SU-DHL-6 (cell line): Measurements from ENCODE around the gene KSR2.

ENCODE experiments used
- EZH2phosphoT487 ChIP-seq: fragments of 200-600 bp; sonication (generic), shearing (Covaris generic); conservative IDR thresholded peaks from 2 replicates; pipeline ENCODE4 v1.6.1; 2018; ENCODE audit warnings: mild to moderate bottlenecking, antibody characterized with exemption, low read length, moderate library complexity, mixed read lengths
- TF ChIP-seq, protein P1 (sequence below): fragments of 200-600 bp; sonication (generic); IDR thresholded peaks from one replicate; pipeline ENCODE4 v1.5.1; 2017; ENCODE audit warnings: antibody characterized with exemption, mild to moderate bottlenecking, low read length, moderate library complexity; ENCODE audit not compliant: insufficient read depth, poor library complexity, severe bottlenecking

- TF ChIP-seq, protein P1, sequence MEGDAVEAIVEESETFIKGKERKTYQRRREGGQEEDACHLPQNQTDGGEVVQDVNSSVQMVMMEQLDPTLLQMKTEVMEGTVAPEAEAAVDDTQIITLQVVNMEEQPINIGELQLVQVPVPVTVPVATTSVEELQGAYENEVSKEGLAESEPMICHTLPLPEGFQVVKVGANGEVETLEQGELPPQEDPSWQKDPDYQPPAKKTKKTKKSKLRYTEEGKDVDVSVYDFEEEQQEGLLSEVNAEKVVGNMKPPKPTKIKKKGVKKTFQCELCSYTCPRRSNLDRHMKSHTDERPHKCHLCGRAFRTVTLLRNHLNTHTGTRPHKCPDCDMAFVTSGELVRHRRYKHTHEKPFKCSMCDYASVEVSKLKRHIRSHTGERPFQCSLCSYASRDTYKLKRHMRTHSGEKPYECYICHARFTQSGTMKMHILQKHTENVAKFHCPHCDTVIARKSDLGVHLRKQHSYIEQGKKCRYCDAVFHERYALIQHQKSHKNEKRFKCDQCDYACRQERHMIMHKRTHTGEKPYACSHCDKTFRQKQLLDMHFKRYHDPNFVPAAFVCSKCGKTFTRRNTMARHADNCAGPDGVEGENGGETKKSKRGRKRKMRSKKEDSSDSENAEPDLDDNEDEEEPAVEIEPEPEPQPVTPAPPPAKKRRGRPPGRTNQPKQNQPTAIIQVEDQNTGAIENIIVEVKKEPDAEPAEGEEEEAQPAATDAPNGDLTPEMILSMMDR: no peak
- TF ChIP-seq EZH2phosphoT487: no peak
These were observed 1.7 kb downstream of the KSR2 start for GRCh38 chr12:117967043-117967442.
